PC-9 (cell line): Measurements from ENCODE around the gene EYS. TPM values are rescaled to one million over a fixed set of nuclear protein-coding genes. Genes with fewer than 3 reads are reported as not detected.

Source experiments
- BruUV-seq: library from RNA; stranded (reverse); fragments of 400-500 nt; replicated peaks from 2 replicates; lab custom pipeline; 2021; lab: Mats Ljungman, UMichigan
- CTCF ChIA-PET: fragments of 300-600 bp; sonication (Branson Sonifier 250); formaldehyde crosslinking; loops from one replicate; lab custom pipeline; 2022; ENCODE audit warnings: antibody characterized with exemption; lab: Charles Lee
- POLR2A ChIA-PET: fragments of 300-600 bp; sonication (Branson Sonifier 250); formaldehyde crosslinking; loops from one replicate; lab custom pipeline; 2022; ENCODE audit warnings: antibody characterized with exemption; ENCODE audit not compliant: unreplicated experiment; lab: Charles Lee
- DNase-seq, 2 experiments: peaks; one replicate each; pipeline versions ENCODE4 v3.0.0 to v3.0.0-alpha.2; 2015 to 2022; ENCODE audit warnings: mixed read lengths in 1 of 2
- H2AFZ ChIP-seq: fragments of 200-600 bp; sonication (generic); 2 replicates; pipeline ENCODE4 v1.8.1; 2017; ENCODE audit warnings: antibody characterized with exemption
- H3F3A ChIP-seq: fragments of 200-600 bp; sonication (generic); 2 replicates; pipeline ENCODE4 v1.8.1; 2017; ENCODE audit warnings: antibody characterized with exemption, mild to moderate bottlenecking, low read depth; ENCODE audit not compliant: insufficient read depth
- H3K27ac ChIP-seq: fragments of 200-600 bp; sonication (generic); 2 replicates; pipeline ENCODE4 v1.6.1; 2016; ENCODE audit warnings: mixed run types
- H3K27me3 ChIP-seq: fragments of 200-600 bp; sonication (generic); 2 replicates; pipeline ENCODE4 v1.6.1; 2016; ENCODE audit warnings: low read depth, mixed run types; ENCODE audit not compliant: insufficient read depth
- H3K36me3 ChIP-seq: fragments of 200-600 bp; sonication (generic); 2 replicates; pipeline ENCODE4 v1.6.1; 2016; ENCODE audit warnings: low read depth, mixed run types
- H3K4me1 ChIP-seq: fragments of 200-600 bp; sonication (generic); replicated peaks from 2 replicates; pipeline ENCODE4 v1.6.1; 2016; ENCODE audit warnings: mixed run types; ENCODE audit not compliant: insufficient read depth
- H3K4me2 ChIP-seq: fragments of 200-600 bp; sonication (generic); 2 replicates; pipeline ENCODE4 v1.6.1; 2017; ENCODE audit warnings: mixed run types
- H3K4me3 ChIP-seq: fragments of 200-600 bp; sonication (generic); 2 replicates; pipeline ENCODE4 v1.6.1; 2016; ENCODE audit warnings: mixed run types
- H3K79me2 ChIP-seq: fragments of 200-600 bp; sonication (generic); 2 replicates; pipeline ENCODE4 v1.6.1; 2017; ENCODE audit warnings: low read depth, mixed run types
- H3K9me2 ChIP-seq: fragments of 200-600 bp; sonication (generic); 2 replicates; pipeline ENCODE4 v1.8.1; 2017; ENCODE audit warnings: mild to moderate bottlenecking; ENCODE audit not compliant: insufficient read depth
- H3K9me3 ChIP-seq: fragments of 200-600 bp; sonication (generic); 2 replicates; pipeline ENCODE4 v1.8.1; 2016; ENCODE audit warnings: low read depth; ENCODE audit not compliant: insufficient read depth
- H4K20me1 ChIP-seq: fragments of 200-600 bp; sonication (generic); 2 replicates; pipeline ENCODE4 v1.8.1; 2017; ENCODE audit not compliant: insufficient read depth
- EZH2 ChIP-seq: fragments of 200-600 bp; sonication (generic); IDR thresholded peaks from 2 replicates; pipeline ENCODE4 v1.8.0; 2017; ENCODE audit warnings: antibody characterized with exemption, low read depth
- intact Hi-C: fragments of 100-400 bp; cut with micrococcal nuclease; formaldehyde crosslinking; loops from one replicate; pipeline ENCODE4 v1.10.0; 2022; ENCODE audit not compliant: unreplicated experiment
- total RNA-seq: library from RNA; stranded (reverse); gene quantifications from 2 replicates; pipeline ENCODE4 v1.2.3, GENCODE V29; 2021
- TF ChIP-seq, protein P1 (sequence below): fragments of 200-600 bp; sonication (generic); conservative IDR thresholded peaks from 2 replicates; pipeline ENCODE4 v1.6.1; 2017; ENCODE audit warnings: mixed run types, antibody characterized with exemption, mild to moderate bottlenecking, moderate library complexity

Gene EYS
- total RNA-seq, 1 experiment from 2014 or later = not detected

DNA sequence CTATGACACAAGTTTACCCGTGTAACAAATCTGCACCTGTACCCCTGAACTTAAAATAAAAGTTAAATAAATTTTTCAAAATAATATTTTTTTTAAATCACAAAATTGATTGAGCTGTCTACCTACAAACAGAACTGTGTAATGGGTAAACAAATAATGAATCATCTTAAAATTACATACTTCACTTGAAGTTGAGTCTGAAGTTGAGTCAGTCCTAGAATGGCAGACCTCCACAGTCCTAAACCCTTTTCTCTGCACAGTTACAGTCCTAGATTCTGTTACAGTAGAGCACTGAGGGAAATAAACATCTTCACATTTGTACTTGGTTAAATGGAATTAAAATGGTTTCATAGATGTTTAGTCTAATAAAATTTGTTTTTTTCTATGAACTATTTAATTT, 1190.6 kb downstream of the EYS start:
- CTCF ChIA-PET = no interaction called here
- intact Hi-C loops = no loop called here
- H3K9me3 ChIP-seq = no peaks in the 10 kb centered on the region
- H3F3A ChIP-seq = no peaks in the 10 kb centered on the region
- H3K4me3 ChIP-seq = no peak overlapping the region
- POLR2A ChIA-PET = no interaction called here
- H3K79me2 ChIP-seq = no peaks in the 10 kb centered on the region
- no peak overlapping the region for H2AFZ ChIP-seq
- H3K9me2 ChIP-seq = no peaks in the 10 kb centered on the region; the same call in 1 of the 2 replicates
- BruUV-seq = no TSS peak
- TF ChIP-seq, protein P1, sequence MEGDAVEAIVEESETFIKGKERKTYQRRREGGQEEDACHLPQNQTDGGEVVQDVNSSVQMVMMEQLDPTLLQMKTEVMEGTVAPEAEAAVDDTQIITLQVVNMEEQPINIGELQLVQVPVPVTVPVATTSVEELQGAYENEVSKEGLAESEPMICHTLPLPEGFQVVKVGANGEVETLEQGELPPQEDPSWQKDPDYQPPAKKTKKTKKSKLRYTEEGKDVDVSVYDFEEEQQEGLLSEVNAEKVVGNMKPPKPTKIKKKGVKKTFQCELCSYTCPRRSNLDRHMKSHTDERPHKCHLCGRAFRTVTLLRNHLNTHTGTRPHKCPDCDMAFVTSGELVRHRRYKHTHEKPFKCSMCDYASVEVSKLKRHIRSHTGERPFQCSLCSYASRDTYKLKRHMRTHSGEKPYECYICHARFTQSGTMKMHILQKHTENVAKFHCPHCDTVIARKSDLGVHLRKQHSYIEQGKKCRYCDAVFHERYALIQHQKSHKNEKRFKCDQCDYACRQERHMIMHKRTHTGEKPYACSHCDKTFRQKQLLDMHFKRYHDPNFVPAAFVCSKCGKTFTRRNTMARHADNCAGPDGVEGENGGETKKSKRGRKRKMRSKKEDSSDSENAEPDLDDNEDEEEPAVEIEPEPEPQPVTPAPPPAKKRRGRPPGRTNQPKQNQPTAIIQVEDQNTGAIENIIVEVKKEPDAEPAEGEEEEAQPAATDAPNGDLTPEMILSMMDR = no peak
- TF ChIP-seq EZH2 = no peak
- no peaks in the 10 kb centered on the region for H3K27me3 ChIP-seq
- H3K36me3 ChIP-seq = no peaks in the 10 kb centered on the region
- no peak overlapping the region for H3K27ac ChIP-seq
- no peaks in the 10 kb centered on the region for H4K20me1 ChIP-seq
- no peak for DNase-seq
- H3K4me1 ChIP-seq = no peaks in the 10 kb centered on the region
- H3K4me2 ChIP-seq = no peak overlapping the region

DNA sequence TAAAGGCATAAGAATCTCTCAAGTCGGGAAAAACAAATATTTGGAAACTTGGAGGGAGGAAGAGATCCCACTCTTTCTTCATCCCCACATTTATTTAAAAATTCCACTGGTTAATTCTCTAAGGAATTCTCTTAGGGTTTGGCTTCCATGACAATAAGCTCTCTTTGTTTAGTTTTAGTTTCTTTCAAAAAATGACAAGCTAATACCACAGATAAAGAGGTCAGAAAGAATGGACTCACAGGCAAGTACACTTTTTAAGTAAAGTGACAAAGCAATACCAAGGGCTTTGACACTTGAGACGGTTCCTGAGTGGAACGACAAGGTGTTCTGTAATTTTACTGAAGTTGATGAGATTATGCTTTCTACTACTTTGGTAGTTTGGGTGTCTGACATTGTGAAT, 1199.4 kb downstream of the EYS start:
- H3K79me2 ChIP-seq = no peaks in the 10 kb centered on the region
- no peaks in the 10 kb centered on the region for H3F3A ChIP-seq
- H3K9me3 ChIP-seq = no peaks in the 10 kb centered on the region; the same call in 1 of the 2 replicates
- CTCF ChIA-PET = no interaction called here
- DNase-seq = no peak
- H3K27ac ChIP-seq = no peak overlapping the region
- H3K4me2 ChIP-seq = no peak overlapping the region
- intact Hi-C loops = no loop called here
- H4K20me1 ChIP-seq = no peaks in the 10 kb centered on the region
- no peaks in the 10 kb centered on the region for H3K27me3 ChIP-seq
- no peaks in the 10 kb centered on the region; the same call in 1 of the 2 replicates for H3K9me2 ChIP-seq
- no peaks in the 10 kb centered on the region for H3K4me1 ChIP-seq
- BruUV-seq = no TSS peak
- TF ChIP-seq EZH2 = no peak
- TF ChIP-seq, protein P1 = no peak
- no peaks in the 10 kb centered on the region for H3K36me3 ChIP-seq
- POLR2A ChIA-PET = interaction anchor here (0.6 kb wide), 1 partner anchor 15 kb away, joined by 6 read pairs; no protein-coding TSS in a partner anchor
- H2AFZ ChIP-seq = no peak overlapping the region
- no peak overlapping the region for H3K4me3 ChIP-seq

DNA sequence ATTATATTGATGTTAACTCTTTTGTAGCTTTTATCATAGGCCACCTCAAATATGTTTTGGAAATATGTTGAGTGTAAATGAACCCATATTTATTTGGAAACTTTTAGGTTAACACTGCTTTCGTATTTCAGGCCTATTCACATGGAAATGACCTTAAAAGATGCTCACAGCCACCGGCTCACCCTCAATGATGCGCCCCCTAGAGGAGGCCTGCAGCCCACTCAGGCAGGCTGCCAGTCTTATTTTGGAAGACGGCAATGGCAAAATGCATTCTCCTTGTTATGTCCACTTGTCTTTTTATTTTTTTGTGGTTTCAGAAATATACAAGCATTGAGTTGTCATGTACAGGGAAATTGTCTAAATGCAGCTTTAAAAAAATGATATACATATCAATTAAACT, 1201.7 kb downstream of the EYS start:
- no peaks in the 10 kb centered on the region for H3F3A ChIP-seq
- ChIA-PET POLR2A (no interaction called here), CTCF (no interaction called here)
- no peaks in the 10 kb centered on the region for H3K79me2 ChIP-seq
- no peaks in the 10 kb centered on the region for H3K4me1 ChIP-seq
- H3K27ac ChIP-seq = no peak overlapping the region
- H3K4me3 ChIP-seq = no peak overlapping the region
- H3K4me2 ChIP-seq = no peak overlapping the region
- H2AFZ ChIP-seq = no peak overlapping the region
- H3K27me3 ChIP-seq = no peaks in the 10 kb centered on the region
- no peak for DNase-seq
- TF ChIP-seq, protein P1 = peak; percentile 48
- TF ChIP-seq EZH2 = no peak
- intact Hi-C loops = no loop called here
- H4K20me1 ChIP-seq = no peaks in the 10 kb centered on the region
- no peaks in the 10 kb centered on the region for H3K9me2 ChIP-seq
- no peaks in the 10 kb centered on the region; the same call in 1 of the 2 replicates for H3K9me3 ChIP-seq
- no TSS peak for BruUV-seq
- no peaks in the 10 kb centered on the region for H3K36me3 ChIP-seq
